ENCODE data around the gene MIA.
"Not testable (repeated sequence)": the region's sequence is repeated elsewhere in the genome, so short reads cannot be mapped to it uniquely, and the experiment has no call there.

Gene MIA

DNA sequence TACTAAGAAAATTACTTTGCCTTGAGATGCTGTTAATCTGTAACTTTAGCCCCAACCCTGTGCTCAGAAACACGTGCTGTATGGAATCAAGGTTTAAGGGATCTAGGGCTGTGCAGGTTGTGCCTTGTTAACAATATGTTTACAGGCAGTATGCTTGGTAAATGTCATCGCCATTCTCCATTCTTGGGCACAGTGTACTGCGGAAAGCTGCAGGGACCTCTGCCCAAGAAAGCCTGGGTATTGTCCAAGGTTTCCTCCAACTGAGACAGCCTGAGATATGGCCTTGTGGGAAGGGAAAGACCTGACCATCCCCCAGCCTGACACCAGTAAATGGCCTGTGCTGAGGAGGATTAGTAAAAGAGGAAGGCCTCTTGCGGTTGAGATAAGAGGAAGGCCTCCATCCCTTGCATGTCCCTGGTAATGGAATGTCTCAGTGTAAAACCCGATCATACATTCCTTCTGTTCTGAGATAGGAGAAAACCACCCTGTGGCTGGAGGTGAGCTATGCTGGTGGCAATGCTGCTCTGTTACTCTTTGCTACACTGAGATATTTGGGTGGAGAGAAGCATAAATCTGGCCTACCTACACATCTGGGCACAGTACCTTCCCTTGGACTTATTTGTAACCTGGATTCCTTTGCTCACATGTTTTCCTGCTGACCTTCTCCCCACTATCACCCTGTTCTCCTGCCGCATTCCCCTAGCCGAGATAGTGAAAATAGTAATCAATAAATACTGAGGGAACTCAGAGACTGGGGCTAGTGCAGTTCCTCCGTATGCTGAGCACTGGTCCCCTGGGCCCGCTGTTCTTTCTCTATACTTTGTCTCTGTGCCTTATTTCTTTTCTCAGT lies 47.6 kb downstream of the MIA start:
- not testable (repeated sequence) for DNase-seq (ENCODE audit: low read depth in 2 of 2)

DNA sequence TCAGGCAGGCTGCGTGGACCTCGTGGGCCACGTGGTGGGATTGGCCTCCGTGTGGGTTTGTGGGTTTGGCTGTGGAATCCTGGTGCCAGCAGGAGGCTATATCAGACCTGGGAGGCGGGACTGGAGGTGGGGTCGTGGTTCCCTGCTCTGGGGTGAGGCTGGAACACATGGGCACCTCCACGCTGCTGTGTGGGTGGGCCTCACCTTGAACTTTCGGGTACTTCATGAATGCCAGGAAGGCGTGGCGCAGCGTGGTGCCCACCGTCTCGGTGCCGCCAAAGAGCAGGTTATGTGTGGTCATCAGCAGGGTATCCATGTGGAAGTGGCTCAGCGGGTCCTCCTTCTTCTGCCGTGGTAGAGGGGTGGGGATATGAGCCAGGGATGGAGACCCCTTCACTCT lies 49.6 kb downstream of the MIA start:
- not testable (repeated sequence) for DNase-seq (ENCODE audit: low read depth in 2 of 2)

DNA sequence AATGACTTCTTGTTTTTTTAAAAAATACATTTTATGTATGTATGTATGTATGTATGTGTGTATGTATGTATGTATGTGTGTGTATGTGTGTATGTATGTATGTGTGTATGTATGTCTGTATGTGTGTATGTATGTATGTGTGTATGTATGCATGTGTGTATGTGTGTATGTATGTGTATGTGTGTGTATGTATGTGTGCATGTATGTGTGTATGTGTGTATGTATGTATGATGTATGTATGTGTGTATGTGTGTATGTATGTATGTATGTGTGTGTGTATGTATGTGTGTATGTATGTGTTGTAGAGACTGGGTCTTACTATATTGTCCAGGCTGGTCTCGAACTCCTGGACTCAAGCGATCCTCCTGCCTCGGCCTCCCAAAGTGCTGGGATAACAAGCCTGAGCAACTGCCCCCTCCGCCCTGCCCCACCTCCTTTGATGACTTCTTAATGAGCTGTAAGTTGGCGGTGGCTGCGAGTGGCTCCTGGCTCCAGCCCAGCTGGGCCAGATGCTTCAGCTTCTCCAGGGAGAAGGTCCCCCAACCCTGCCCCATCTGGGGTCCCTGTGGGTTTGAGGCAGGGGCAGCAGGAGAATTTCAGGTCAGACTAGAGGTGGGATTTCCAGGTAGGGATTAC lies 50.3 kb downstream of the MIA start:
- not testable (repeated sequence) for DNase-seq (ENCODE audit: low read depth in 2 of 2)

DNA sequence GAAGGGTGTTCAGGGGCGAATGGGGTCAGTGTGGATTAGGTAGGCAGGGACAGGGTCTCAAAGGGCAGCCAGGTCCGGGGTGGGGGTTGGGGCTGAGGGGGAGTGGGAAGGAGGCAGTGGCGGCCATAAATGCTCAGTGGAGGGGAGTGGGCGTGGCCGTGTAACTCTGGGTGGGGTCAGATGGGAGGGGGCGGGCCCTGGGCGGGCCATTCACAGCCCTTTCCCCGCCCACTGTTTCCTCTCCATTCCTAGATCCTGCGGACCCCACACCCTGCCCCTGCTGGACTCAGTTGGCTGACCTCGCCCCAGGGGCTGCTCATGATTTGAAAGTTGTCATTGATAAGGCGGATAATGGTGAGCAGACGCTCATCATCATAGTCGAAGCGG lies 51.0 kb downstream of the MIA start:
- not testable (repeated sequence) for DNase-seq (ENCODE audit: low read depth in 2 of 2)

DNA sequence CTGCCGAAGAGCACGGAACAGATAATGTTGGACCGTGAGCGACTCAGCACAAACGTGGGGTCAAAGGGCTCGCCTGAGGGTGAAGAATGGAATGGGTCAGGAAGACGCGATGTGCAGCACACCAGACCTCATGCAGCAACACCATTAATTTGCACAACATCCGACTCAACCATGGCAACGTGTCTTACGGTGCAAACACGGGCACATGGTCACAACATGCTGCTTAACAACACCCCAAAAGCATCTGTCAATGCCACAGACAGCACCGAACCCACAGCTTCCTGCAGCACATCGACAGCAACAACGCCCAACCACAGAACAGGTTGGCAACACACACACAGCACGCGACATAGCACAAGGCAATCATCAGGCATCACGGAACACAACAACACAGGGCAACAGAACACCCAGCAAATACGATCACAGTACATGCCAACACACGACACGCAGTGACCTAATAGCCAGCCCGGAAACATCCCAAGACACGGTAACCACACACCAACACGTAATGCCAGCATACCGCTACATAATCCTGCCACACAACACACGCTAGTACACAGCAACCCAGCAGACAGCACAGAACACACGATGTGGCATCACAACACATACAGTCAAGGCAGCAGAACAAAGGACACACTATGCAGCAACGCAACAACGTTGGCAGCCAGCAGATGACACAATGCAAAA lies 51.5 kb downstream of the MIA start:
- DNase-seq (ENCODE audit: low read depth in 2 of 2): not testable (repeated sequence)

Measured in stimulated activated CD8-positive, alpha-beta memory T cell treated with anti-CD3 and anti-CD28 coated beads, Interleukin-15, amount 100 ng/mL, for 48 hours (primary cell).